SK-N-SH (cell line): ENCODE measurements around the gene SVOP. TPM values are rescaled to one million over a fixed set of nuclear protein-coding genes. Genes with fewer than 3 reads are reported as not detected.

Experiments
- CTCF ChIA-PET: fragments of 300-600, 350-600 bp; formaldehyde crosslinking; extraction: SDS; loops from one replicate; lab custom pipeline; 2021; lab: Yijun Ruan, JAX
- POLR2A ChIA-PET: fragments of 350-600 bp; sonication (Branson Sonifier 250); formaldehyde crosslinking; extraction: SDS; loops from one replicate; lab custom pipeline; 2020; ENCODE audit warnings: antibody characterized with exemption, inconsistent platforms; lab: Yijun Ruan, JAX
- DNase-seq: peaks from one replicate; pipeline ENCODE4 v3.0.0; 2012
- H2AFZ ChIP-seq: fragments of 200-600 bp; sonication (generic); 2 replicates; pipeline ENCODE4 v1.8.1; 2016; ENCODE audit warnings: antibody characterized with exemption, mild to moderate bottlenecking, low read depth
- H3F3A ChIP-seq: fragments of 200-600 bp; sonication (generic); replicated peaks from 2 replicates; pipeline ENCODE3; 2016; ENCODE audit warnings: antibody characterized with exemption, mild to moderate bottlenecking; ENCODE audit not compliant: insufficient read depth
- H3K27ac ChIP-seq, 2 experiments: fragments of 200-500 bp in 1 of 2; fragments of 200-600 bp in 1 of 2; sonication (Bioruptor generic) in 1 of 2; sonication (generic), shearing (Covaris generic) in 1 of 2; 2 replicates each; pipeline versions ENCODE4 v1.5.1 to v1.6.1; 2014 to 2016; ENCODE audit warnings: low read depth in 2 of 2, inconsistent platforms in 1 of 2, low read length in 1 of 2, mild to moderate bottlenecking in 1 of 2, mixed read lengths in 1 of 2
- H3K27me3 ChIP-seq: fragments of 200-600 bp; sonication (generic), shearing (Covaris generic); 2 replicates; pipeline ENCODE4 v1.6.1; 2016; ENCODE audit warnings: mixed run types; ENCODE audit not compliant: insufficient read depth
- H3K36me3 ChIP-seq, 2 experiments: fragments of 200-500 bp in 1 of 2; fragments of 200-600 bp in 1 of 2; sonication (Bioruptor generic) in 1 of 2; sonication (generic) in 1 of 2; replicated peaks in 1 of 2; 2 replicates each; pipeline versions ENCODE3 to v1.5.1; 2014 to 2016; ENCODE audit warnings: low read length in 1 of 2, mild to moderate bottlenecking in 1 of 2; ENCODE audit not compliant: insufficient read depth in 2 of 2, control insufficient read depth in 1 of 2
- H3K4me1 ChIP-seq, 2 experiments: fragments of 200-500 bp in 1 of 2; fragments of 200-600 bp in 1 of 2; sonication (Bioruptor generic) in 1 of 2; sonication (generic), shearing (Covaris generic) in 1 of 2; 2 replicates each; pipeline versions ENCODE4 v1.5.1 to v1.6.1; 2014 to 2016; ENCODE audit warnings: low read depth in 1 of 2, low read length in 1 of 2, mixed run types in 1 of 2; ENCODE audit not compliant: insufficient read depth in 2 of 2, control insufficient read depth in 1 of 2
- H3K4me2 ChIP-seq: fragments of 200-600 bp; sonication (generic), shearing (Covaris generic); 2 replicates; pipeline ENCODE4 v1.6.1; 2017; ENCODE audit warnings: mixed run types
- H3K4me3 ChIP-seq, 2 experiments: fragments of 200-500 bp in 1 of 2; fragments of 200-600 bp in 1 of 2; sonication (Bioruptor generic) in 1 of 2; sonication (generic), shearing (Covaris generic) in 1 of 2; 2 replicates each; pipeline versions ENCODE4 v1.5.1 to v1.8.1; 2014 to 2016; ENCODE audit warnings: low read depth in 2 of 2, inconsistent platforms in 1 of 2, low read length in 1 of 2, mild to moderate bottlenecking in 1 of 2, mixed read lengths in 1 of 2, moderate library complexity in 1 of 2
- H3K79me2 ChIP-seq: fragments of 200-600 bp; sonication (generic); 2 replicates; pipeline ENCODE4 v1.8.1; 2017; ENCODE audit warnings: mild to moderate bottlenecking; ENCODE audit not compliant: insufficient read depth
- H3K9ac ChIP-seq: fragments of 200-600 bp; sonication (generic); 2 replicates; pipeline ENCODE4 v1.6.1; 2017; ENCODE audit warnings: mixed run types
- H3K9me2 ChIP-seq: fragments of 200-600 bp; sonication (generic); 2 replicates; pipeline ENCODE4 v1.6.1; 2017; ENCODE audit warnings: mixed run types
- H3K9me3 ChIP-seq: fragments of 200-600 bp; sonication (generic); 2 replicates; pipeline ENCODE4 v1.6.1; 2017; ENCODE audit warnings: mixed run types, mild to moderate bottlenecking, moderate library complexity
- H4K20me1 ChIP-seq: fragments of 200-600 bp; sonication (generic); 2 replicates; pipeline ENCODE4 v1.6.1; 2017; ENCODE audit warnings: mild to moderate bottlenecking, mixed run types; ENCODE audit not compliant: insufficient read depth
- ELF1 ChIP-seq: IDR thresholded peaks from 2 replicates; pipeline ENCODE4 v1.4.0; 2012
- EP300 ChIP-seq, 2 experiments: IDR thresholded peaks; 2 replicates each; pipeline versions ENCODE4 v1.4.0 to v1.6.1; 2012; ENCODE audit warnings: borderline replicate concordance in 1 of 2, low read depth in 1 of 2, low read length in 1 of 2
- FOSL2 ChIP-seq: IDR thresholded peaks from 2 replicates; pipeline ENCODE4 v1.4.0; 2012; ENCODE audit warnings: low read depth, mild to moderate bottlenecking, moderate library complexity, borderline replicate concordance
- FOXJ3 ChIP-seq: sonication (generic); formaldehyde crosslinking; IDR thresholded peaks from 2 replicates; pipeline ENCODE4 v1.5.1; 2020; ENCODE audit warnings: mild to moderate bottlenecking, missing genetic modification reagents
- FOXM1 ChIP-seq: IDR thresholded peaks from 2 replicates; pipeline ENCODE4 v1.4.0; 2012; ENCODE audit warnings: low read depth, mild to moderate bottlenecking
- GATA2 ChIP-seq: sonication (generic); formaldehyde crosslinking; IDR thresholded peaks from 2 replicates; pipeline ENCODE4 v1.5.0; 2020; ENCODE audit warnings: mild to moderate bottlenecking, missing genetic modification reagents
- IRF3 ChIP-seq: fragments of 150-350 bp; IDR thresholded peaks from 2 replicates; pipeline ENCODE4 v1.6.1; 2016; ENCODE audit warnings: mild to moderate bottlenecking, low read depth, low read length
- MEF2A ChIP-seq: IDR thresholded peaks from 2 replicates; pipeline ENCODE4 v1.4.0; 2012; ENCODE audit warnings: low read depth, borderline replicate concordance
- MXI1 ChIP-seq: IDR thresholded peaks from 2 replicates; pipeline ENCODE4 v1.6.1; 2012; ENCODE audit warnings: mild to moderate bottlenecking, low read depth, low read length, improper control_type of control experiment
- NFIC ChIP-seq: IDR thresholded peaks from 2 replicates; pipeline ENCODE4 v1.4.0; 2012; ENCODE audit warnings: borderline replicate concordance
- PBX3 ChIP-seq: IDR thresholded peaks from 2 replicates; pipeline ENCODE4; 2012
- RAD21 ChIP-seq: IDR thresholded peaks from 2 replicates; pipeline ENCODE4 v1.6.1; 2012; ENCODE audit warnings: mild to moderate bottlenecking, low read length
- RFX5 ChIP-seq: IDR thresholded peaks from 2 replicates; pipeline ENCODE4 v1.6.1; 2012; ENCODE audit warnings: mild to moderate bottlenecking, improper control_type of control experiment, low read length
- RXRA ChIP-seq: IDR thresholded peaks from 2 replicates; pipeline ENCODE4 v1.4.0; 2012; ENCODE audit warnings: low read depth, mild to moderate bottlenecking, borderline replicate concordance
- SIN3A ChIP-seq: IDR thresholded peaks from 2 replicates; pipeline ENCODE4 v1.6.1; 2012; ENCODE audit warnings: low read depth, mild to moderate bottlenecking, low read length, moderate library complexity, borderline replicate concordance
- SMC3 ChIP-seq: IDR thresholded peaks from 2 replicates; pipeline ENCODE4 v1.6.1; 2012; ENCODE audit warnings: low read depth, low read length, improper control_type of control experiment
- TAF1 ChIP-seq: IDR thresholded peaks from 2 replicates; pipeline ENCODE4 v1.6.1; 2012; ENCODE audit warnings: low read depth, mild to moderate bottlenecking, low read length, moderate library complexity, borderline replicate concordance
- TCF12 ChIP-seq: IDR thresholded peaks from 2 replicates; pipeline ENCODE4 v1.4.0; 2012
- ZBTB33 ChIP-seq: IDR thresholded peaks from 2 replicates; pipeline ENCODE4 v1.4.0; 2012; ENCODE audit warnings: low read depth, borderline replicate concordance
- WGBS: methylation state at CpG from one replicate; pipeline ENCODE4 v1.1.6; 2017; ENCODE audit warnings: low lambda C conversion rate; 5-methylcytosine and 5-hydroxymethylcytosine counted together
- polyA plus RNA-seq, 3 experiments: library from polyadenylated mRNA; depleted of rRNA; stranded (reverse); fragments of >200 nt; gene quantifications; 2 replicates each; pipeline ENCODE4 v1.2.3, GENCODE V29; 2012

Gene SVOP
- polyA plus RNA-seq, 1 of the 3 experiments (the other 2 are of a cell fraction), result 0.07 TPM

GRCh38 chr12:109010259-109010658 is 10.6 kb downstream of the SVOP start:
- 41% methylated on average over 2 of the region's 2 CpGs for WGBS
- no peaks in the 10 kb centered on the region for H4K20me1 ChIP-seq
- no peaks in the 10 kb centered on the region for H3K9me3 ChIP-seq
- H3K9ac ChIP-seq, result no peak overlapping the region
- no peak overlapping the region for H3K4me2 ChIP-seq
- H3K27me3 ChIP-seq, result no peaks in the 10 kb centered on the region
- no peak overlapping the region for H2AFZ ChIP-seq
- no peaks in the 10 kb centered on the region for H3K36me3 ChIP-seq
- H3K9me2 ChIP-seq, result no peaks in the 10 kb centered on the region
- ChIA-PET POLR2A (no interaction called here), CTCF (no interaction called here)
- no peak overlapping the region for H3K27ac ChIP-seq
- no peaks in the 10 kb centered on the region for H3K79me2 ChIP-seq
- H3K4me3 ChIP-seq, result no peak overlapping the region
- no peak for TF ChIP-seq SIN3A
- TF ChIP-seq FOSL2, result no peak
- no peak for TF ChIP-seq ZBTB33
- TF ChIP-seq RFX5, result no peak
- no peak for TF ChIP-seq MXI1
- no peak for TF ChIP-seq NFIC
- TF ChIP-seq EP300 (IDR thresholded peaks at IDR 0.05; ENCODE audit: borderline replicate concordance in 1 of 2, low read depth in 1 of 2, low read length in 1 of 2), result no peak
- no peak for TF ChIP-seq PBX3
- TF ChIP-seq TAF1, result no peak
- TF ChIP-seq RXRA, result no peak
- no peak for TF ChIP-seq ELF1
- TF ChIP-seq FOXM1, result no peak
- TF ChIP-seq RAD21, result no peak
- no peak for TF ChIP-seq SMC3
- TF ChIP-seq MEF2A, result no peak
- no peak for TF ChIP-seq GATA2
- no peak for TF ChIP-seq FOXJ3 (CRISPR knock-in tag)
- TF ChIP-seq IRF3, result no peak
- no peak for TF ChIP-seq TCF12
- H3F3A ChIP-seq, result no peaks in the 10 kb centered on the region
- no peaks in the 10 kb centered on the region for H3K4me1 ChIP-seq
- no peak for DNase-seq
